HepG2 (cell line): Measurements from ENCODE around the gene RNMT. TPM values are rescaled to one million over a fixed set of nuclear protein-coding genes. Genes with fewer than 3 reads are reported as not detected.
A peak's percentile ranks its signal among the peaks of the same experiment; 100 is the strongest.

Source experiments
- ATRX ChIP-seq: sonication (generic); formaldehyde crosslinking; IDR thresholded peaks from 2 replicates; pipeline ENCODE4 v1.4.0; 2020; ENCODE audit warnings: missing genetic modification reagents, borderline replicate concordance
- CHCHD3 ChIP-seq: sonication (generic); formaldehyde crosslinking; IDR thresholded peaks from 2 replicates; pipeline ENCODE4 v1.8.0; 2022; ENCODE audit warnings: mild to moderate bottlenecking, missing genetic modification reagents, moderate library complexity
- E2F1 ChIP-seq: sonication (generic); formaldehyde crosslinking; IDR thresholded peaks from 2 replicates; pipeline ENCODE4 v1.5.0; 2020; ENCODE audit warnings: missing genetic modification reagents
- FOXK2 ChIP-seq: fragments of 450-650 bp; IDR thresholded peaks from 2 replicates; pipeline ENCODE4 v1.6.1; 2016
- GLI4 ChIP-seq: sonication (generic); formaldehyde crosslinking; IDR thresholded peaks from 2 replicates; pipeline ENCODE4 v1.5.1; 2020; ENCODE audit warnings: missing genetic modification reagents, mild to moderate bottlenecking, moderate library complexity, borderline replicate concordance
- HIVEP1 ChIP-seq: sonication (generic); formaldehyde crosslinking; IDR thresholded peaks from 2 replicates; pipeline ENCODE4 v1.4.0; 2020; ENCODE audit warnings: mild to moderate bottlenecking, missing genetic modification reagents
- IKZF4 ChIP-seq: sonication (generic); formaldehyde crosslinking; IDR thresholded peaks from 2 replicates; pipeline ENCODE4 v1.5.1; 2020; ENCODE audit warnings: borderline replicate concordance, mild to moderate bottlenecking, low read depth, missing genetic modification reagents; ENCODE audit errors: not compliant biosample characterization
- JDP2 ChIP-seq: sonication (generic); formaldehyde crosslinking; IDR thresholded peaks from 2 replicates; pipeline ENCODE4 v1.8.1; 2022; ENCODE audit warnings: missing genetic modification reagents, borderline replicate concordance
- MED8 ChIP-seq: sonication (generic); formaldehyde crosslinking; IDR thresholded peaks from 2 replicates; pipeline ENCODE4 v1.8.1; 2023; ENCODE audit warnings: mild to moderate bottlenecking, missing genetic modification reagents; ENCODE audit not compliant: insufficient replicate concordance
- NFATC3 ChIP-seq: sonication (generic); formaldehyde crosslinking; IDR thresholded peaks from 2 replicates; pipeline ENCODE4 v1.5.1; 2020; ENCODE audit warnings: mild to moderate bottlenecking, missing genetic modification reagents
- SMARCE1 ChIP-seq: fragments of 450-650 bp; IDR thresholded peaks from 2 replicates; pipeline ENCODE4 v1.6.1; 2017; ENCODE audit warnings: borderline replicate concordance
- SP1 ChIP-seq, 2 experiments: fragments of 450-650 bp in 1 of 2; sonication (generic) in 1 of 2; formaldehyde crosslinking in 1 of 2; IDR thresholded peaks; 2 replicates each; pipeline versions ENCODE4 v1.4.0 to v1.6.1; 2016 to 2020; ENCODE audit warnings: missing genetic modification reagents in 1 of 2
- STAT5B ChIP-seq: sonication (generic); formaldehyde crosslinking; IDR thresholded peaks from 2 replicates; pipeline ENCODE4 v1.4.0; 2020; ENCODE audit warnings: missing genetic modification reagents
- ZFP36L2 ChIP-seq: sonication (generic); formaldehyde crosslinking; IDR thresholded peaks from 2 replicates; pipeline ENCODE4 v1.4.0; 2020; ENCODE audit warnings: missing genetic modification reagents
- ZNF101 ChIP-seq: sonication (generic); formaldehyde crosslinking; IDR thresholded peaks from 2 replicates; pipeline ENCODE4 v1.4.0; 2020; ENCODE audit warnings: mild to moderate bottlenecking, low read depth, missing genetic modification reagents, borderline replicate concordance
- ZNF160 ChIP-seq: sonication (generic); formaldehyde crosslinking; IDR thresholded peaks from 2 replicates; pipeline ENCODE4 v1.8.0; 2022; ENCODE audit warnings: mild to moderate bottlenecking, inconsistent platforms, missing genetic modification reagents
- ZNF251 ChIP-seq: sonication (generic); formaldehyde crosslinking; IDR thresholded peaks from 2 replicates; pipeline ENCODE4 v1.9.0; 2021; ENCODE audit warnings: mild to moderate bottlenecking, missing genetic modification reagents
- ZNF605 ChIP-seq: sonication (generic); formaldehyde crosslinking; IDR thresholded peaks from 2 replicates; pipeline ENCODE4 v1.8.0; 2022; ENCODE audit warnings: mild to moderate bottlenecking, missing genetic modification reagents
- ZNF792 ChIP-seq: IDR thresholded peaks from 2 replicates; pipeline ENCODE4 v1.6.1; 2016
- polyA plus RNA-seq, 8 experiments: library from polyadenylated mRNA; depleted of rRNA in 3 of 8; stranded (reverse) in 7 of 8; unstranded in 1 of 8; fragments of >200 nt; fragmentation: Illumina TruSeq in 4 of 8; extraction: Trizol in 4 of 8; gene quantifications; 2 replicates each; pipeline versions ENCODE4 v1.2.1 to v1.2.3, GENCODE V29; 2011 to 2016; ENCODE audit warnings: low read depth in 4 of 8, missing spikeins in 1 of 8, mixed read lengths in 1 of 8; ENCODE audit not compliant: insufficient read depth in 1 of 8
- total RNA-seq, 5 experiments: library from RNA; depleted of rRNA; stranded (reverse); fragments of >200 nt; fragmentation: Illumina TruSeq; extraction: Trizol; gene quantifications; 2 replicates each; pipeline ENCODE4 v1.2.3, GENCODE V29; 2016; ENCODE audit warnings: low read depth in 1 of 5
- TF ChIP-seq, protein P1 (sequence below), 2 experiments: sonication (generic) in 1 of 2; formaldehyde crosslinking in 1 of 2; IDR thresholded peaks; 2 replicates each; pipeline versions ENCODE4 v1.5.1 to v1.6.1; 2011 to 2020; ENCODE audit warnings: borderline replicate concordance in 1 of 2, low read depth in 1 of 2, low read length in 1 of 2, mild to moderate bottlenecking in 1 of 2, missing genetic modification reagents in 1 of 2, moderate library complexity in 1 of 2
- TF ChIP-seq, protein P2 (sequence below): sonication (generic); formaldehyde crosslinking; conservative IDR thresholded peaks from 2 replicates; pipeline ENCODE4 v1.5.0; 2020; ENCODE audit warnings: missing genetic modification reagents
- TF ChIP-seq, protein P3 (sequence below): sonication (generic); formaldehyde crosslinking; IDR thresholded peaks from 2 replicates; pipeline ENCODE4 v1.8.1; 2023; ENCODE audit warnings: mild to moderate bottlenecking, missing genetic modification reagents, borderline replicate concordance

Gene RNMT
- total and polyA plus RNA-seq, 2 of the 13 experiments (the other 11 are each of a cell fraction or from before 2014, with no cell fraction given): 22.9 to 24.4 TPM

DNA sequence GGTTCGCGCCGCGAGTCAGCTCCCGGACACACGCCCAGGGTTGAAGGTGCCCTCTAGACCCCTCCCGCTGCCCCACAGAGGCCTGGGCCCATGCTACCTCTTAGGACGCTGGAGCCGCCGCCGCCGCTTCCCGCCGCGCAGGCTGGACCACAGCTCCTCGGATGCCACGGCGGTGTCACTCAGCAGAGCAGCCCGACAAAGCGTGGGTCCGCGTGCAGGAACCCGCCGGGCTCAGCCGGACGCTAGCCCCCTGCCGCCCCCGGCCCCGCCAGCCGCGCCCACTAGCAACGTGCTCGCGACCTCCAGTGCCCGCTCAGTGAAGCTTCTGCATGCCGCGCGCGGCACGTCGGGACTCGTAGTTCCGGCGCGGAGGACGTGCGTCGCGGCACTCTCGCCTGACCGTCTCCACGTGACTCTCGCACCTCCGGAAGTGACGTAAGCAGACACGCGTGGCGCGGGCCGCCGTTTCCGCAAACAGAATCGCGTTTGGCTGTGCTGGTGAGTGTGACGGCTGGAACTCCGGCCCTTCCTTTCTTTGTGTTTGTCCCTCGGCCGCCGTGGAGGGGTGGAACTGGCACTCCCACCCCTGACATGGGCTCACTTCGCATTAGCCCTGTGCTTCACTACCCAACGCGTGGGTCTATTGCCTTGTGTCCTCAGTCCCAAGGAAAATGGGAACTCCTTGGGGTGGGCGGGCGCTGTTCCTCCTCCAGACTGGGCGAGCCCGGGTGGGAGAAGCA, at the start of gene RNMT, which contains the start of gene FAM210A (continued):
- TF ChIP-seq, protein P1, sequence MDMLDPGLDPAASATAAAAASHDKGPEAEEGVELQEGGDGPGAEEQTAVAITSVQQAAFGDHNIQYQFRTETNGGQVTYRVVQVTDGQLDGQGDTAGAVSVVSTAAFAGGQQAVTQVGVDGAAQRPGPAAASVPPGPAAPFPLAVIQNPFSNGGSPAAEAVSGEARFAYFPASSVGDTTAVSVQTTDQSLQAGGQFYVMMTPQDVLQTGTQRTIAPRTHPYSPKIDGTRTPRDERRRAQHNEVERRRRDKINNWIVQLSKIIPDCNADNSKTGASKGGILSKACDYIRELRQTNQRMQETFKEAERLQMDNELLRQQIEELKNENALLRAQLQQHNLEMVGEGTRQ (IDR thresholded peaks at IDR 0.05; ENCODE audit: low read depth, low read length): peak; percentile 97
- TF ChIP-seq, protein P1 (CRISPR knock-in tag; IDR thresholded peaks at IDR 0.05; ENCODE audit: borderline replicate concordance): peak; percentile 98; the same call in 1 of the 2 replicates
- 0 out of 2 replicates have a peak, but pooled peaks have one; percentile 48 for TF ChIP-seq ZNF792 (CRISPR knock-in tag)
- TF ChIP-seq ZNF251 (CRISPR knock-in tag): no peak
- TF ChIP-seq GLI4 (CRISPR knock-in tag): no peak
- TF ChIP-seq ZFP36L2 (CRISPR knock-in tag): 0 out of 2 replicates have a peak, but pooled peaks have one; percentile 62
- TF ChIP-seq ZNF101: no peak
- TF ChIP-seq ZNF605 (CRISPR knock-in tag): no peak; the same call in 1 of the 2 replicates
- TF ChIP-seq, protein P2, sequence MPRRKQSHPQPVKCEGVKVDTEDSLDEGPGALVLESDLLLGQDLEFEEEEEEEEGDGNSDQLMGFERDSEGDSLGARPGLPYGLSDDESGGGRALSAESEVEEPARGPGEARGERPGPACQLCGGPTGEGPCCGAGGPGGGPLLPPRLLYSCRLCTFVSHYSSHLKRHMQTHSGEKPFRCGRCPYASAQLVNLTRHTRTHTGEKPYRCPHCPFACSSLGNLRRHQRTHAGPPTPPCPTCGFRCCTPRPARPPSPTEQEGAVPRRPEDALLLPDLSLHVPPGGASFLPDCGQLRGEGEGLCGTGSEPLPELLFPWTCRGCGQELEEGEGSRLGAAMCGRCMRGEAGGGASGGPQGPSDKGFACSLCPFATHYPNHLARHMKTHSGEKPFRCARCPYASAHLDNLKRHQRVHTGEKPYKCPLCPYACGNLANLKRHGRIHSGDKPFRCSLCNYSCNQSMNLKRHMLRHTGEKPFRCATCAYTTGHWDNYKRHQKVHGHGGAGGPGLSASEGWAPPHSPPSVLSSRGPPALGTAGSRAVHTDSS (CRISPR knock-in tag): no peak
- peak; percentile 81 for TF ChIP-seq MED8 (CRISPR knock-in tag)
- TF ChIP-seq SMARCE1: no peak
- TF ChIP-seq, protein P3, sequence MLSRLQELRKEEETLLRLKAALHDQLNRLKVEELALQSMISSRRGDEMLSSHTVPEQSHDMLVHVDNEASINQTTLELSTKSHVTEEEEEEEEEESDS (CRISPR knock-in tag): peak; percentile 68
- TF ChIP-seq SP1 (IDR thresholded peaks at IDR 0.05): no peak
- TF ChIP-seq SP1 (CRISPR knock-in tag; IDR thresholded peaks at IDR 0.05): peak; percentile 41; the same call in 1 of the 2 replicates
- TF ChIP-seq HIVEP1 (CRISPR knock-in tag): peak; percentile 33; the same call in 1 of the 2 replicates
- TF ChIP-seq ATRX: no peak
- TF ChIP-seq STAT5B (CRISPR knock-in tag): no peak
- no peak for TF ChIP-seq IKZF4 (CRISPR knock-in tag)
- TF ChIP-seq E2F1 (CRISPR knock-in tag): peak; percentile 94
- 0 out of 2 replicates have a peak, but pooled peaks have one; percentile 23 for TF ChIP-seq FOXK2
- TF ChIP-seq ZNF160 (CRISPR knock-in tag): peak; percentile 79; the same call in 1 of the 2 replicates
- TF ChIP-seq CHCHD3: no peak
- TF ChIP-seq NFATC3: no peak
- no peak for TF ChIP-seq JDP2 (CRISPR knock-in tag)
